Skeletal muscle cell (primary cell): ENCODE measurements around the gene MLPH.
A peak's percentile ranks its signal among the peaks of the same experiment; 100 is the strongest.
"Not testable (repeated sequence)": the region's sequence is repeated elsewhere in the genome, so short reads cannot be mapped to it uniquely, and the experiment has no call there.

ENCODE experiments used
- DNase-seq: peaks from one replicate; pipeline ENCODE4 v3.0.0-alpha.2; 2010; ENCODE audit warnings: low read depth
- H3K4me3 ChIP-seq: 2 replicates; pipeline ENCODE4 v1.5.1; 2011; ENCODE audit warnings: low read depth, mild to moderate bottlenecking, control low read depth, low read length, moderate library complexity

MLPH gene

DNA sequence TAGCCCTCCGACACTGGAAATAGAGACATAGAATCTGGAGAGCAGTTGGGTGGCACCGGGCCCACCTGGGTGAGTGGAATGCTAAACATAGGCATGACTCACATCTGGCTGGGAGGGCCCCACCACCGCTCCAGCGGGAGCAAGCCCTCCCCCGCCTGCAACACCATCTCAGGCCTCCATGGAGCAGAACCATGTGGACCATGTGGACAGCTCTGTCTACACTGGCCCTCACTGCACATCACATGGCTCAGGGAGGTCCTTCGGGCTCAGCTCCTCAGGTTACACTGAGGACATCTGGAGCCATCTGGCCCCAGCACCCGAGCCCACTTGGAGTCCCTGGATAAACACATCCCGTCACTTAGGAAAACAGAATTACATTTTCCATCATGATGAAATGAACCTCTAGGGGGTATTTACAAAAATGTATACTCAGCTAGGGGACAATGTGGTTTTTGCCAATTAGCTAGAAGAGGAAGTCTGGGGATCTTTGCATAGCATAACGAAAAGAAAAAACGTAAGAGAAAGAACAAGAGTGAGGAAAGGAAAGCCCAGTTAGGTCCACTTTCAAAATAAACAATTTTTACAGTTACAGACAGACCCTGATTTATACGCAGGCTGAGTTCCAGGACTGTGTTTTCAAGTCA lies 30.7 kb upstream of the MLPH start:
- H3K4me3 ChIP-seq, result no peak overlapping the region
- peak; percentile 59 for DNase-seq

DNA sequence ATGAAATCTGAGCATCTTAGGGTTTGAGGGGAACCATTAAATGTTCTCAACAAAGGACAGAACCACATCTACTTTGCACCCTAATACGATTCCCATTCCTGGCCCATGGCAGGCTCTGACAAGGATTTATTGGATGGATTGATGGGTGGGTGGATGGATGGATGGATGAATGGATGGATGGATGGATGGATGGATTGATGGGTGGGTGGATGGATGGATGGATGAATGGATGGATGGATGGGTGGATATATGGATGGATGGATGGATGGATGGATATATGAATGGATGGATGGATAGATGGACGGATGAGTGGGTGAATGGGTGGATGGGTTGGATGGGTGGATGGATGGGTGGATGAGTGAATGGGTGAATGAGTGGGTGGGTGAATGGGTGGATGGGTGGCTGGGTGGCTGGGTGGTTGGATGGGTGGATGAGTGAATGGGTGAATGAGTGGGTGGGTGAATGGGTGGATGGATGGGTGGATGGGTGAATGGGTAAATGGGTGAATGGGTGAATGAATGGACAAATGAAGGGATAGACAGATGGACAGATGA lies 29.6 kb upstream of the MLPH start:
- H3K4me3 ChIP-seq, result no peak overlapping the region
- no peak for DNase-seq

DNA sequence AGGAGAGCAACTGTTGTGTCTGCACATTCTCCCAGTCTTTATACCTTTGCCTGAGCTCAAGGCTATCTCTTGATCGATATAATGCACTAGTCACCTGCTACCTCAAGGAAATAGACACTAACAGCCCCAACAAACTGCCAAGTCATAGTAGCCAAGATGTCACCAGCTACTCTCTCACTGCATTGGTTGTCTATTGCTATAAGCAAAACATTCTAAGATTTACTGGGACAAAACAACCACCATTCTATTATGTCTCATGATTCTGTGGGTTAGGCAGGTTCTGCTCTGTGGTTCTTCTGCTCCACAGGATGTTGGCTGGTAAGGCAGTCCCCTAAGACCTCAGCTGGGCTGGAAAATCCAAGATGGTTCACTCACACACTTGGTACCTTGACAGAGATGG lies 28.5 kb upstream of the MLPH start:
- H3K4me3 ChIP-seq, result no peak overlapping the region

DNA sequence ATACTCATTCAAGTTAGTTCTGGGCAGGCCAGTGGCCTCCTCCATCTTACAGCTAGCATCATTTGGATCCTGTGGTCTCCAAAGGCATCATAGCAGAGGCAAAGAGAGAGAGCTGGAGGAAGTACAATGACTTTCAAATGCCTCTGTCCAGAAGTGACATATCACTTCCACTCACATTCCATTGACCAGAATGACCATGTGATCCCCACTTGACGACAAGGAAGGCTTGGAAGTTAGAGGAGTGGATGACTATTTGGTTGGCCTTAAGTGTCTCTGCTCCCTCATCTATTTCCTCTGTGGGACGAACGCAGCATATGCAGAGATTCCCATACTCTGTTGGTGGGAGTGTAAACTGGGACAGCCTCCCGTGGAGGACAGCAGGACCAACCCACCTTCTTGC lies 27.8 kb upstream of the MLPH start:
- no peak overlapping the region for H3K4me3 ChIP-seq
- no peak for DNase-seq

More for the DNA sequence above, 28.5 kb upstream of the MLPH start:
- DNase-seq, result no peak

DNA sequence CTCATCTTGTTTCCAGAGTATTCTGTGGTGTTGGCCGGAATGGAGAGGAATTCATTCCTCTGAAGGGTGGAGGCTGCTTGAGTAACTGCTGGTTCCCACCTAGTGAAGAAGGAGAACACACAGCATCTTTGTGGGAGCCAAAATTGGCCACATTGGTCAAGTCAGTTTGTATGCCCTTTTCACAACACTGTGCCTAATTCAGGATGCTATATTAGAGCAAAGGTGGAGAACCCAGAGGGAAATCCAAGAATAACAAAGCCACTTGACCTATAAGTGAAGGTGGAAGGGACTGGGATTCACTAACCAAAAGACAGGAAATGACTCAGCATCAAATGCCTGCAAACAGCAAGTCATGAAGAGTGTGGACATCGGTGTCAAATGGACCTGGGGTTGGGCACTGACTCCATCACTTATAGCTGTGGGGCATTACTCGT lies 27.3 kb upstream of the MLPH start:
- H3K4me3 ChIP-seq, result no peak overlapping the region
- peak; percentile 86 for DNase-seq

DNA sequence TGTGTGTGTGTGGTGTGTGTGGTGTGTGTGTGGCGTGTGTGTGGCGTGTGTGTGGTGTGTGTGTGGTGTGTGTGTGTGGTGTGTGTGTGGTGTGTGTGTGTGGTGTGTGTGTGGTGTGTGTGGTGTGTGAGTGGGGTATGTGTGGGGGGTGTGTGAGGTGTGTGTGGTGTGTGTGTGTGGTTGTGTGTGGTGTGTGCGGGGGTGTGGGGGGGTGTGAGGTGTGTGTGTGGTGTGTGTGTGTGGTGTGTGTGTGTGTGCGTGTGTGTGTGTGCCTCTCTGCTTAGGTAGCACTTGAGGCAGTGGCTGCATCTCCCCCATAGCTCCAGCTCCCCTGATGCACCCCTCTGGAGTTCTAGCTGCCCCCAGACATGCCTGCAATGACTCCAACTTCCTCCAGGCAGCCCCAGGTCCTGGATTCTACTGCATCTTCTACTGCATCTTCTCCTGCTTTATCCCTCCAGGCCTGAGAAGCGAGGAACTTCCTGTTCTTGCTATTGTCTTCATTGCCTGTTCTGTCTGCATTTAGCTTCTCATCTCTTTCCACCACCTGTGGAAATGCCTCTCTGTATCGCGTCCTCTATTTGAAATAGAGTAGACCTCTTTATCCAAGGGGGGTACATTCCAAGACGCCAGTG lies 22.2 kb upstream of the MLPH start:
- no peak overlapping the region for H3K4me3 ChIP-seq
- no peak for DNase-seq

DNA sequence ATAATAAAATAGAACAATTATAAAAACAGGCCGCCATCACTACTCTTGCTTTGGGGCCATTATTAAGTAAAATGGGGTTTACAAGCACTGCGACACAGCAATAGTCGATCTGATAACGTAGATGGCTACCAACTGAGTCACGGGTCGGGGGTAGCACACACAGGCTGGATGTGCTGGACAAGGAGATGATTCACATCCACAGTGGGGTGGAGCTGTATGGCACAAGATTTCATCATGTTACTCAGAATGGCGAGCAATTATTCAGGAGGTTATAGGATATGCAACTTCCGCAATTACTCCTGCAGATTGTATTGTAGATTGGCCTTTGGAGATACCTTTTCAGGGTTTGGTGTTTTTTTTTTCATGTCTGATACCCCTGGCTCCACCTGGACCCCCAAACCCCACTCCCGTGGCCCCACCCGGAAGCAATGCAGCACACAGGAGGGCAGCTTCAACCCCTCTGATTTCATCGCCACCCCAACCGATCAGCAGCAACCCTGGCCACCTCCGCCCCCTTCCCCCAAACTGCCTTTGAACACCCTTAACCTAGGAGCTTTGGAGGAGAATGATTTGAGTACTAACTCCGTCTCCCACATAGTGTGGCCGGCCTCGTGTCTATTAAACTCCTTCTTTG lies 21.4 kb upstream of the MLPH start:
- DNase-seq, result peak; percentile 97
- no peak overlapping the region for H3K4me3 ChIP-seq

DNA sequence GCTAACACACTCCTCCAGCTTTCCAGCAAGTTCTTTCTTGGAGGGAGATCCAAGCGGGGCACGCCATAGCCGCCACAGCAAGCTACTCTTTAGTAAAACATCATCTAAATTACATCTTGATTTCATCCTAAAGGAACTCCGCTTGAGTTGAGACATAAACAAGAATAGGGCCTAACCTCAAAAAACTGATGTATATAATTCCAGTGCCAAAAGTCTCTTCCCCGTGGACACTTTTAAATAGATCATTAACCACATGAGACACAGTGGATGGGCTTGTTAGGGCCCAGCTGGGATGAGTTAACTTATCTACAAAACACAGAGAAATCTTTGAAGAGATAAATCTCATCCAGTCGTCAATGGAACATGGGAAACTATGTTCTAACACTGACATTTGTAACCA lies 20.8 kb upstream of the MLPH start:
- H3K4me3 ChIP-seq, result no peak overlapping the region
- peak; percentile 65 for DNase-seq

DNA sequence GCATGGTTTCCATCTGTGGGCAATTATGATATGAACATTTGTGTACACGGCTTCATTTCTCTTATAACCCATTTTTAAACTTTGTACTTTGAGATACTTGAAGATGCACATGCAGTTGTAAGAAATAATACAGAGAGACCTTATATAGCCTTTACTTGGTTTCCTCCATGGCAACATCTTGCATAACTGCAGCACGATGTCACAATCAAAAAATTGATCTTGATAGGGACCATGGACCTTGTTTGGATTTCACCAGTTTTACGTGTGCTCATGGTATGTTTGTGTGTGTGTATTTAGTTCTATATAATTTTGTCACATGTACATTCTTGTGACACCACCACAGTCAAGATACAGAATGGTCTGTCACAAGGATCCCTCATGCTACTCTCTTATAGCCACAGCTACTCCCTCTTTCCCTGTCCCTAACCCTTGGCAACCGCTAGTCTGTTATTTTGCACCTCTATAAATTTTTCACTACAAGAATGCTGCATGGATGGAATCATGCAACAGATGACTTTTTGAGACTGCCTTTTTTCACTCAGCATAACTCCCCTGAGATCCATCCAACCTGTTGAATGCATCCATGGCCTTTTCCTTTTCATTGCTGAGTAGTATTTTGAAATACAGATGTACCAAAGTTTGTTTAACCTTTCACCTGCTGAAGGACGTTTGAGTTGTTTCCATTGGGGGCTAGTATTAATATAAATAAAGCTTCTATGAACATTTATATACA lies 19.4 kb upstream of the MLPH start:
- DNase-seq, result no peak

DNA sequence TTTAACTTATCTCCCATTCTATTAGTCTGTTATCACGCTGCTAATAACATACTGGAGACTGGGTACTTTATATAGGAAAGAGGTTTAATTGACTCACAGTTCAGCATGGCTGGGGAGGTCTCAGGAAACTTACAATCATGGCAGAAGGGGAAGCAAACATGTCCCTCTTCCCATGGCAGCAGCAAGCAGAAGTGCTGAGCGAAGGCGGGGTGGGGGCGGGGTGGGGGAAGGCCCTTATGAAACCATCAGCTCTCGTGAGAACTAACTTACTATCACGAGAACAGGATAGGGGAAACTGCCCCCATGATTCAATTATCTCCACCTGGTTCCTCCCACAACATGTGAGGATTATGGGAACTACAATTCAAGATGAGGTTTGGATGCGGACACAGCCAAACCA lies 17.6 kb upstream of the MLPH start:
- not testable (repeated sequence) for DNase-seq, H3K4me3 ChIP-seq

More for the DNA sequence above, 19.4 kb upstream of the MLPH start:
- H3K4me3 ChIP-seq, result no peak overlapping the region

DNA sequence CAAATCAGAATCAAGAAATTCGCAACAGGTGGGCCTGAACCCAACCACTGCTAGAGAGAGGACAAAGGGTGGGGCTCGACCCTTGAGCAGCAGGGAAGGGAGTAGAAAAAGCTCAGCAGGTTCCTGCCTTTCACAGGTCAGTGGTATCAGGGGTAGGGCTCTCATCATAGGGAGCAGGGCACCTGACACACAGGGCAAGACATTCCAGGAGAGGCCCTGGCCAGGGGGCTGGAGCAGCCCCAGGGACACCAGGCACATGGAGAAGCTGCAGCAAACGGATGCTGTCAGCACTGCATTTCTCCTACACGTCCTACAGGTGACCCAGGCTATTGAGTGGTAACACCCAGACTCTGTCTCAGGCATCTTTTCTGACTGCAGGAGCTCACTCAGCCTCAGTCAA lies 17.2 kb upstream of the MLPH start:
- no peak for DNase-seq
- no peak overlapping the region for H3K4me3 ChIP-seq

DNA sequence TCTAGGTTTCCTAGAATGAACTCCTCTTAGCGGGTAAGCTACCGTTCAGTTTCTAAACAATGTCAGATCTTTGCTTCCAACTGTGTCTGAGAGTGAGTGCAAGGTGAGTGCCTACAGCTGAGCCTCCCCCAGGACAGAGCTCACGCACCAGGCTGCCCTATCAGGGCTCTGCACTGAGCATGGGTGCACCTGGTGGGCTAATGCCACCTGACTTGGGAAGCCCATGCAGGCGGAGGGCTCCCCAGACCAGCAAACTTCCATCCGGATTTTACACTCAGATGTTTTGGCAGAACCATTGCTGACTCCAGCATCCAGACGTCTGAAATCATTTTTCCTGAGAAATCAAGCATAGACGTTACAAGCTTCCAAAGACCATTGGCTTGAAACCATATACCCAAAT lies 16.1 kb upstream of the MLPH start:
- H3K4me3 ChIP-seq, result no peak overlapping the region
- no peak for DNase-seq

DNA sequence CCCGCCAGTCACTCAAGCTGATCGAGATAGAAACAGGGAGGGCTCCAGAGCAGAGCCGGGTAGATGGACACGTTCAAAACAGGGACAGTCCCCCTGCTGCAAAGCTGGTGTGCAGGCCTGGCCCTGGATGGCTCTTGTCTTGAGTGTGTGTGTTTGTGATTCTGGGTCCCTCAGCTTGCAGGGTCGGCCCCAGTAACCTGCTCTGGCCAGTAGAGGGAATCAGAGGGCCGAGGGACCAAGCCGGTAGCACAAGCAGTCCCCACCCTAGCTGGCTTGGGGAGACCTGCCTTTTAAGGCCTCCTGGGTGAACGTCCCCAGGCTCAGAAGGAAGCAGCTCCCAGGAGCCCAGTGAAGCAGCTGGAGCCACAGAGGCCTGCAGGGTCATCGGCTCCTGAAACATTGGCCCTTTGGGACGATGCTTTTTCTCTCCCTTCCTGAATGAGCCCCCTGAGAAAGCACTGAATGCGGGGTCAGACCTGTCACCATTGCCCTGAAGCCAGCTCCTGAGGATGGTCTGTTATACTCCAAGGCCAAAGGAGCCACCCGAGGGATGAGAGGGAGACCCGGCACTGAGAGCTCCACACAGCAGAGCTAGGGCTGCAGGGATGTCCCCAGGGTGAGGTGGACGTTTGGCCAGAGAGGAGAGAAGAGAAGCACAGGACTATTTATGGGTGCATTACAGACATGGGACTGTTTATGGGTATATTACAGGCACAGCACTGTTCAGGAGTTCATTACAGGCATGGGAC lies 15.4 kb upstream of the MLPH start:
- DNase-seq, result no peak
- H3K4me3 ChIP-seq, result no peak overlapping the region

DNA sequence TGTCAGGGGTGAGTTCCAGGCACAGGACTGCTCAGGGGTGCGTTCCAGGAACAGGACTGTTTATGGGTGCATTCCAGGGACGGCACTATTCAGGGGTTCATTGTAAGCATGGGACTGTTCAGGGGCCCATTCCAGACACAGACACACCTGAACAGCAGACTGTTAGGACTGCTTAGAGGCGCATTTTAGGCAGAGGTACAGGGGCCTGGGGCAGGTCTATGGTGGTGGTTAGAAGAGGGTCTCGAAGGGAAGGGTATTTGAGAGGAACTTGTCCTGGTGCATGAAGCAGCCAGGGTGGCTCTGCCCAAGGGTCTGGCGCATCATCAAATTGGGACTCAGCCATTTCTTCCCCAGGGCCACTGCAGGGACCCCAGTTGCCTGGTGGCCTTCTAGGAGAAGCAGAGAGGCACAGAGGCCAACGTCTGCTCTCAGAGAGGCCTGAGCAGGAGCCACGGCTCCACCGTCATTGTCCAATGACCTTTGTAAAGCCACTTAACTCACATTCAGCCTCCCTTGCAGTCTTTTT lies 14.8 kb upstream of the MLPH start:
- no peak for DNase-seq
- no peak overlapping the region for H3K4me3 ChIP-seq

DNA sequence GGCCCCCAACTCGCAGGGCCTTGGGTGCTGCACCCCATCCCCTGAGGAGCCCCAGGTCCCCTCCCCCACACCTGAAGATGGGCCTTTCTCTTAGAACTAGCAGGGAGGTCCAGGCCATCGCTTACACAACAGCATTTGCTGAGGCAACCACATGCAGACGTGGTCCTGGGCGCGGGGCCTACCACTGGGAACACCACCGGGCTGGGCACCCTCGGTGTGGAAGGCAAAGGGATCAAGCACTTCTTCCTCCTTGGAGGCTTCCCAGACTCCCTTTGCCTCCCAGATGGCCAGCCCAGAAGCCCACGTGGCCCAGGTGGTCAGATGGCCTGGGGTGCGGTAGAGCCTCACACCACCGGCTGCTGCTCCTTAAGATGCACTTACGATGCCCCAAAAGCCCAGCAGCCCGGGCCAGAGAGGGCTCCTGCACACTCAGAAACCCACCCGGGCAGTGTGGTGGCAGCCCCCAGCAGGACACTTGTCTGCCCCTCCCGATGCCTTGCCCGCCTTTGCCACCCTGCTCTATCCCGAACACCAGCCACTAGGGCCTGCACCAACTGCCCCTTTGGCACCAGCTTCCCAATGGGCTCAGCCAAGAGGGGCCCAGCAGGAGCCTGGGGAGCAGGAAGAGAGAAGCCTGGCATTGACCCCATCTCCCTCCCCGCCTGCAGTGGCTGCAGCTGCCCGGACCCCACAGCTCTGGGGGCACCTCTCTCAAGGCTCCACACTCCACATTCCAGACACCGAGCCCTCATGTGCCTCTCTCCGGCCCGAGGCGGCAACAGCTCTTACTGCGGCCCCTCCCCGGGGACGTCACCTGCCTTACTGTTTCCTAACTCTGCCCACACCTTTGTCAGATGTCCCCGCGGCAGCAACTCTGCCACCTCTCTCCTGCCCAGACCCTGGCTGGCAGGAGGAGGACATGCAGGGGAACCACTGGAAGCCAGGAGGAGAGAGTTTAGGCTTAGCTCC lies 13.9 kb upstream of the MLPH start:
- H3K4me3 ChIP-seq, result no peak overlapping the region
- DNase-seq, result no peak

DNA sequence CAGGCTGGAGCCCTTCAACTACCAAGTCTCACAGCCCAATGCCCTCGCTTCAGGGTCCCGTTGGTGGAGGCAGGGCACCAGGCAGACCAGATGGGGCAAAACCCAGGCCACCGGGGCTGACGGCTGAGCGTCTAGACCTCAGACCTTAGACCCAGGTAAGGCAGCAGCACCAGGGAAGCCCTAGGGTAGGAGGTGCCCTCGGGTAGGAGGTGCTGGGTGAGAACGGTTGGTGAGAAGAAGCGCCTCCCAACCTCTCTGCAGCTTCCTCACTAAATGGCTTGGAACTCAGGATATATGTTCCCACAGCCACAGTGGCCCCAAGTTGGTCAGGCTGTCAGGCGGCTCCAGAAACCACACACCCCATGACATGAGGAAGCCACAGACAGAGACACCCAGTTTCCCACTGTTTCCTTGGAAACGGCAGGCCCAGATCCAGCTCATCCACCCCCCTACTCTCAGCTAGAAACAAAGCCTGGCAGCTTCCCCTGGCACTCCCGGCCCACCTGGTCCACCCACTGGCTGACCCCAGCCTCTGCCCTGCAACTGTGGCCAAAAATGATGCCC lies 13.1 kb upstream of the MLPH start:
- DNase-seq, result peak; percentile 69
- no peak overlapping the region for H3K4me3 ChIP-seq

DNA sequence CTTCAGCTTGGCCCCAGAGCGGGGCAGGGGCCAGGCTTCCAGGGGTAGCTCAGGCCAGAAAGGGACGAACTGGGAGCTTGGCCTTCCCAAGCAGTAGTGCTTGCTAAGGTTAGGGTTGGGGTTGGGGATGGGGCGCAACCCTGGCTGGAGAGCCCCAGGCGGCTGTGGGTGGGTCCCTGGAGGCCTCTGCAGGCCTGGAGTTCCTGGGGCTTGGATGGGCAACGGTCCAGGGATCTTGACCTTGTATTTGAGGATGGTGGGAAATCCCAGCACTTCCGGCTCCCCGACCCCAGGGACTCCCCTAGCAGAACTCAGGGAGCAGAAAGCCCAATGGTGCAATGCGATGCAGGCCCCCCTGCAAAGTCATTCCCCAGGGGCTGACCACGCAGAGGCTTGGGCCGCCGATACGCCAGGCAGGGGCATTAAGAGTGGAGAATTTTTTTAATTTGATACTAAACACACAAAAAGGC lies 12.6 kb upstream of the MLPH start:
- peak overlapping the region; percentile 54 for H3K4me3 ChIP-seq
- peak; percentile 59 for DNase-seq
